Cardiac muscle cell (in vitro differentiated cells and primary cell): Measurements from ENCODE around the gene COL5A3. TPM values are rescaled to one million over a fixed set of nuclear protein-coding genes. Genes with fewer than 3 reads are reported as not detected.
A peak's percentile ranks its signal among the peaks of the same experiment; 100 is the strongest.

Source experiments
- DNase-seq, 2 donors: peaks; one replicate each; pipeline versions ENCODE4 v3.0.0 to v3.0.0-alpha.2; 2010 to 2017; ENCODE audit warnings: low read depth in 1 of 2, low spot score in 1 of 2
- H3K27ac ChIP-seq: fragments of 200-600 bp; sonication (generic); 2 replicates; pipeline ENCODE4 v1.5.1; 2016
- H3K27me3 ChIP-seq: fragments of 200-600 bp; sonication (generic); 2 replicates; pipeline ENCODE4 v1.6.0; 2016; ENCODE audit warnings: control low read depth
- H3K36me3 ChIP-seq: fragments of 200-600 bp; sonication (generic); 2 replicates; pipeline ENCODE4 v1.5.1; 2016; ENCODE audit warnings: control low read depth
- H3K4me1 ChIP-seq: fragments of 200-600 bp; sonication (generic); 2 replicates; pipeline ENCODE4 v1.8.1; 2017; ENCODE audit warnings: low read depth, mild to moderate bottlenecking, mixed run types
- H3K4me3 ChIP-seq: fragments of 200-600 bp; sonication (generic); 2 replicates; pipeline ENCODE4 v1.5.1; 2016; ENCODE audit warnings: mild to moderate bottlenecking
- H3K9me3 ChIP-seq: fragments of 200-600 bp; sonication (generic); 2 replicates; pipeline ENCODE4 v1.5.1; 2017; ENCODE audit warnings: low read depth, mild to moderate bottlenecking, control low read depth
- CTCF ChIP-seq: IDR thresholded peaks from 2 replicates; pipeline ENCODE4 v1.5.1; 2012; ENCODE audit warnings: low read depth, mild to moderate bottlenecking, low read length
- polyA plus RNA-seq: library from polyadenylated mRNA; unstranded; fragments of >200 nt; fragmentation: Nextera tagmentation; extraction: Ambion mirVana; gene quantifications from 2 replicates; pipeline ENCODE4 v1.2.1, GENCODE V29; 2016
- total RNA-seq: library from RNA; depleted of rRNA; stranded (reverse); fragments of >200 nt; gene quantifications from 2 replicates; pipeline ENCODE4 v1.2.3, GENCODE V29; 2016

COL5A3 gene
- total and polyA plus RNA-seq, 2 experiments from 2014 or later: 0.24 TPM; not detected in 1

- Histone ChIP-seq H3K36me3 (no peaks in the 10 kb centered on the region), H3K27ac (no peak overlapping the region), H3K4me1 (no peaks in the 10 kb centered on the region), H3K9me3 (no peaks in the 10 kb centered on the region), H3K27me3 (peaks cover 41% of the 10 kb centered on the region), H3K4me3 (no peak overlapping the region)
- no peak for DNase-seq
- no peak for TF ChIP-seq CTCF
Observed at GRCh38 chr19:9966448-9966847, 43.9 kb downstream of the COL5A3 start.

GRCh38 chr19:9966024-9966423 lies 44.3 kb downstream of the COL5A3 start:
- TF ChIP-seq CTCF: no peak

GRCh38 chr19:9962623-9963290 lies 47.5 kb downstream of the COL5A3 start:
- Histone ChIP-seq H3K4me3 (no peak overlapping the region), H3K36me3 (no peaks in the 10 kb centered on the region), H3K9me3 (no peaks in the 10 kb centered on the region), H3K27ac (no peak overlapping the region), H3K4me1 (no peaks in the 10 kb centered on the region), H3K27me3 (peaks cover 23% of the 10 kb centered on the region)
- no peak for DNase-seq
- TF ChIP-seq CTCF: no peak

More at GRCh38 chr19:9966024-9966423, 44.3 kb downstream of the COL5A3 start:
- H3K4me1 ChIP-seq: no peaks in the 10 kb centered on the region
- no peaks in the 10 kb centered on the region for H3K36me3 ChIP-seq
- DNase-seq: no peak
- H3K4me3 ChIP-seq: no peak overlapping the region
- peaks cover 41% of the 10 kb centered on the region for H3K27me3 ChIP-seq
- H3K27ac ChIP-seq: no peak overlapping the region
- H3K9me3 ChIP-seq: no peaks in the 10 kb centered on the region

- DNase-seq: no peak
- no peak for TF ChIP-seq CTCF
- Histone ChIP-seq H3K4me1 (no peaks in the 10 kb centered on the region), H3K36me3 (no peaks in the 10 kb centered on the region), H3K9me3 (no peaks in the 10 kb centered on the region), H3K27ac (no peak overlapping the region), H3K4me3 (no peak overlapping the region), H3K27me3 (peaks cover 8% of the 10 kb centered on the region)
Observed at GRCh38 chr19:9961103-9961502, 49.2 kb downstream of the COL5A3 start.

- Histone ChIP-seq H3K27ac (no peak overlapping the region), H3K27me3 (no peaks in the 10 kb centered on the region), H3K36me3 (no peaks in the 10 kb centered on the region), H3K4me1 (no peaks in the 10 kb centered on the region), H3K4me3 (no peak overlapping the region), H3K9me3 (no peaks in the 10 kb centered on the region)
- DNase-seq: peak in 1 of 2 donors; percentile 93
- no peak for TF ChIP-seq CTCF
Observed at GRCh38 chr19:9958379-9958821, 51.9 kb downstream of the COL5A3 start.
